HG03175 (cell line): Measurements from ENCODE around the gene CADM1.

Source experiments
- ATAC-seq: cut with Tn5 transposase; IDR thresholded peaks from one replicate; pipeline ENCODE4 v1.9.1; 2021; ENCODE audit warnings: mild to moderate bottlenecking, moderate library complexity; ENCODE audit not compliant: unreplicated experiment

The CADM1 gene

DNA sequence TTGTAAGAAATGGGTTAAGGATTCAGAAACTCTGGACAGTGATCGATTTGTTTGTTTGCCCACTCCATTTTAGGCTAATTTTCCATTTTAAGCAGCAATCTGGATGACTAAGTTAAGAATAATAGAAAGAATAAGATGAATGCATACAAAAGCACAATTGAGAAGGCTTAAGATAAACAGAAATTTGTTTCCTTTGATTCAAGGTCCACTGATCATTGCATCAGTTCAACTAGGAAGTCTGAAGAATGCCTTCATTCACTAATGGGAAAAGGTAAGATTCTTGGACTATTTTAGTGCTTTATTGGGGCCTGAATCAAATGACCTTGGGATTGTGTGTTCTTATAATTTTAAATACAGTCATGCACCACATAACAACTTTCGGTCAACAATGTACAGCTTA is 140.8 kb downstream of the CADM1 start:
- no peak for ATAC-seq

DNA sequence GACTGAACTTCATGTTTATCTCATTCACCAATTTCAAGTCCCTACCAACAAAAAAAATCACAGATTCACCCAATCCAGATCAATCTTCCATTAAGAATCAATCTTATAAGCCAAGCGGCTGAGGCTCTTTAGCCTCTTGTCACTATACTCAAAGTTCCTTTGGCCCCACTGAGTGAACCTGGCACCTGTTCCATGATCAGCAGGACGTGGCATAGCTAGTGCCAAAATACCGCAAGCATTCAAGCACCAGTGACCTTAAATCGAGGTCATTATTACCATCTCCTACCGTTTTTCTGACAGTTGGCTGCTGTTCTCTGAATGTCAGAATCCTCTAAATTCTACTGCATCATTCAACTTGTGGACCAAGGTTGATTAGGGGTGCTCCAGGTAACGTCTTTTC is 141.2 kb downstream of the CADM1 start:
- no peak for ATAC-seq

- no peak for ATAC-seq
Observed at GRCh38 chr11:115361025-115361424, 143.2 kb downstream of the CADM1 start.

GRCh38 chr11:115360186-115360824 is 143.9 kb downstream of the CADM1 start:
- ATAC-seq, result no peak

DNA sequence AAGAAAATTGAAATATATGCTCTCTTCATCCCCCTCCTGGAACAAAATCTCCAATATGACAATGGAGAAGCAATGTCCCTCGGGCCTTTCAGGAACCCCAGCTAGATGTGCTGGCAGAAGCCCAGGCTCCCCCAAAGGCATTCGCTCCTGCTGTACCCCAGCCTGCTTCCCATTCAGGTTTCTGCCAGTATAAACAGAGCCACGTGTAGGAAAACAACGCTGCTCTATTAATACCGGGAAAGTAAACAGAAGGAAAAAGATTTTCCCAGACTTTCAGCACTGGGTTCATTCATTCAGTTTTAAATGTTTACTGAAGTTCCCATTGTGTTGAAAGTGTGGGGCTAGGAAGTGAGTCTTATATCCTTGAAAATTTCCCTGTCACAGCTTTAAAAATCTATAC is 147.1 kb downstream of the CADM1 start:
- no peak for ATAC-seq

- ATAC-seq, result no peak
Observed at GRCh38 chr11:115352805-115353485, 151.3 kb downstream of the CADM1 start.

- ATAC-seq, result no peak
Observed at GRCh38 chr11:115349335-115350017, 154.7 kb downstream of the CADM1 start.

DNA sequence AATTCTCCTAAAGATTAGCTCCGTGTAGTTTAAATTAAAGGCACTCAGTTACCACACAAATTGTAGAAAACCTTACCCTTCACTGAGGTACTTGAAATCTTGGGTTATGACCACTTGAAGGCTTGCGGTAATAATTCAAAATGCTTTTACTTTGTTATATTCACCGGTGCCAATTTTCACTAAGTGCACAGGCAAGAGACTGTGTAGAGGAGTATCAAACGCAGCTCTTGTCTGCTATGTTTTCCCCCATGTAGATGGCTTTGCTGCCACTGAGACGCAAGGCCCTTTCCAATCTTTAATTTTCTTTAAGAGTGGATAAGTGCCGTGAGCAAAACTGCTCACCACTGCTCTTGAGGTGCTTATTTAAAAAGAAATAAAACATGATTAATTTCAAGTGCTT is 155.8 kb downstream of the CADM1 start:
- ATAC-seq, result no peak

- no peak for ATAC-seq
Observed at GRCh38 chr11:115347106-115347505, 157.1 kb downstream of the CADM1 start.

GRCh38 chr11:115345840-115346239 is 158.4 kb downstream of the CADM1 start:
- no peak for ATAC-seq

DNA sequence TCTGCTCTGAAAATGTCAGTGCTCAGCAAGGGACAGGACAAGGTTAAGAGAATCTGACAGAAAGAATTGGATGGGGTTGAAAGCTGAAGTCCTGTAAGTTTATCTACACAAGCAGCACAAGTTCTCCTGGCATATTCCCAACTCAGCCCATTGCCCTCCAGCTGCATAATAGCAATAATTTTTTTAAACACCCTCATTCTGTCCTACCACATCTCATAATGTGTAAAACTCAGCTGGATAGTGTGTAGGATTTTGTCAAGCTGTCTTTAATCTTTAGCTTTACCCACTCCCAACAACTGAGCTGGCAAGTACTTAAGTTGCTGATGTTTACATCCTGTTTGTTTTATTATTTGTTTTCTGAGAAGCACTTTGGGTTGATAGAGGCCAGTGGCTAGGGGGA is 158.9 kb downstream of the CADM1 start:
- no peak for ATAC-seq

- no peak for ATAC-seq
Observed at GRCh38 chr11:115344846-115345245, 159.4 kb downstream of the CADM1 start.

DNA sequence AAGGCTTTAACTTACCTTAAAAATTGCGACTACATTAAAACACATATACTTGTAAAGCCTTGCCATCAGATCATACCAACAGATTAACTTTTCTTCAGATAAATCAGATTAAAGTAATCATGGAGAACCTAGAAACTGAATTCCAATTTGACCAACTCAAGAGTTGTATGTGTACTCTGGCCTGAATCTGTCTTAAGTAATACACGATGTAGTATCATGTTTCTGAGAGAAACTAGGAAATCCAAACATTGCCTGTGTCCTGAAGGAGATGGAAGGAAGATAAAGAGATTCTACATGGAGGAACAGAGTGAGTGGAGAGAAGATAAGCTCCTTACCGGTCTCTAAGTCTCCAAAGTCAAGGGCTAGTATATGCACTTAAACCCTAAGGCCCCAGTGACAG is 162.1 kb downstream of the CADM1 start:
- ATAC-seq, result no peak

DNA sequence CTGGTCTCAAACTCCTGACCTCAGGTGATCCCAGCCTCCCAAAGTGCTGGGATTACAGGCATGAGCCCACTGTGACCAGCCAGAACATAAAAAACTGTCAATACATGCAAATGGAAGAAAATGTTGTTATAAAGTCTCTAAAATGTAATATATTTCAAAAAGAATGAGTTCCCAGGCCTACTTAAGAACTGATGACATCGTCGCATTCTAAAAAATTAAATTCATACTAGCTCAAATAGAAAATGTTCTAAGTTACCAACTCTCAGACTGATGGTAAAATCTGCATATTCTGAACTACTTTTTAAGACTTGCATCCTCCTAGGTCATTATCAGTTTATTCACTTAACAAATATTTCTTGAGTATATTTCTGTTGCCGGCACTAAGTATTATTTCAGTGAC is 163.3 kb downstream of the CADM1 start:
- no peak for ATAC-seq

- no peak for ATAC-seq
Observed at GRCh38 chr11:115338476-115338875, 165.7 kb downstream of the CADM1 start.

DNA sequence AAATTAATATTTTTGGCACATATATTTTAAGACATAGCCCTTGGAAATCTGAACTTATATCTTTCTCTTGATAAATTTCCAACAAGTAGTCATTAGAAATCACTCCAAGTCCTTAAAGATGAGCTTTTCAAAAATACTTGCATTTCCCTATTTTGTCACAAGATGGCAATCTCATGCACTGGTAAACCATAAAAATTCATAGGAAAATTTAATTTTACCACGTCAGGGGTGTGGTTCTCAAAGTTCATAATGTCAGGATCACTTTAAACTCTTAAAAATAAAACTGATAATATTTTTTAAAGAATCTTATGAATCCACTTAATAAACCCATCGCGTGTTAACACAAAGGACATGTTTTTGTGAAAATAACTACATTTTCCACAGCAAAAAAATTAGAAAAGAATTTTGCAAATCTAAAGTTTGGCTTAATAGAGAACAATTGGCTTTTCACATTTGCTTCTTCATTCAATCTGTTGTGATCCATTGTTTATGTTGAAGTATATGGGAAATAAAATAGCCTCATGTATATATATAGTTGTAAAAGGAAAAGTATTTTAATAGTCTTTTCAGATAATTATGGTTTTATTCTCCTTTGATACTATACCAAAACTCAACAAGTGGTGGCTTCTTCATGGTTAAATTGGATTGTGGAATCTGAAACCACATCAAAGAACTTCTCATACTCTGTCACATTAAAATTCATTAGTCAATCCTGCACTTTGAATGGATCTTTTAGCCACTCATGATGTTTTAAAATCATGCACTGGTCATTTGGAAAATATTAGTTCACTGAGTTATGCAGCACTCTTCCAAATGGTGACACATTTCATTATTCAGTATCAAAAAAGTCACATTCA is 169.1 kb downstream of the CADM1 start:
- no peak for ATAC-seq

GRCh38 chr11:115333949-115334348 is 170.3 kb downstream of the CADM1 start:
- no peak for ATAC-seq

GRCh38 chr11:115333121-115333520 is 171.1 kb downstream of the CADM1 start:
- ATAC-seq, result no peak

- ATAC-seq, result no peak
Observed at GRCh38 chr11:115330684-115331482, 173.3 kb downstream of the CADM1 start.

GRCh38 chr11:115326526-115326925 is 177.7 kb downstream of the CADM1 start:
- no peak for ATAC-seq

GRCh38 chr11:115325523-115325922 is 178.7 kb downstream of the CADM1 start:
- no peak for ATAC-seq
